Measurements from ENCODE around the gene ANO2.

The ANO2 gene

DNA sequence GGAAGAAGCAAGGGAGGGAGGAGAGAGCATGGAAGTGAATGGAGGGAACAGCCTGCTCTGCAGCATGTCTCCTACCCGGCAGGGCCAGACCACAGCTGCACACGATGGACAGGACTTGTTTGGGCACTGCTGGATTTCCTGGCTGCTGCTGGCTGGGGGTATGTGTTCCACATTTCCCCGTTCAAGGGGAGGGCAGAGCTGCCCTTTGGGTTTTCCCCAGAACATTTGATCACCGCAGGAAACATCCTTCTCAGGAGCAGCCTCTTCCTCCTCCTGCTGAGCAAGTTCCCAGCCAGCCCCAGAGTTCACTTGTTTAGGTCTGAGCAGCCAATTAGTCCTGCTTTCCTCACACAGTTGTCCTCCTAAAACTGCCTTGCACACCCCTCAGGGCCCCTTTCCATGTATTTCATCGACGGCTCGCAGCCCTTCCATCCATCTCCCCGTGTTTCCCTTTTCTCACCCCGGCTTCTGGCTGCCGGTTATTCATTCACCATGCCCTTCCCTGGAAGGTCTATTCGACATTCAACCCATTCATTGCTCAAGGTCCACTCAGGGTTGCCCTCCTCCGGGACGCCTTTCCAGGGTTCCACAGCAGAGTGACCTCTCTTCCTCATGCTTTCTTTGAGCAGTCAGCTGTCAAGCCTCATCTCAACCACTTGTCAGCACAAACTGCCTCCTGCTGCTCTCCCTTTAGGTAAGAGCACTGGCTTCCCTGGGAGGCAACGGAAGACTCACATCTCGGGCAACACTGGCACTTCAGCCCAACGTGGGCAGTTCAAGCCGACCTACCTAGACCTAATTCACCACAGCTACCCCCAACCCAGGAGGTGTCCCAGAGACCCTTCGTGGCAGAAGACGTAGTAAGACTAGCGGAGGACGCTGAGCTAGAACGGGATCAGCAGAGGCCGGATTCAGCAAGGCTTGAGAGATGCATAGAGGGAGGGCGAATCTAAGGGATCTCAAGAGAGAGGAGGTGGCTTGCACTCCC lies 20.1 kb upstream of the ANO2 start:
- no peak for DNase-seq

DNA sequence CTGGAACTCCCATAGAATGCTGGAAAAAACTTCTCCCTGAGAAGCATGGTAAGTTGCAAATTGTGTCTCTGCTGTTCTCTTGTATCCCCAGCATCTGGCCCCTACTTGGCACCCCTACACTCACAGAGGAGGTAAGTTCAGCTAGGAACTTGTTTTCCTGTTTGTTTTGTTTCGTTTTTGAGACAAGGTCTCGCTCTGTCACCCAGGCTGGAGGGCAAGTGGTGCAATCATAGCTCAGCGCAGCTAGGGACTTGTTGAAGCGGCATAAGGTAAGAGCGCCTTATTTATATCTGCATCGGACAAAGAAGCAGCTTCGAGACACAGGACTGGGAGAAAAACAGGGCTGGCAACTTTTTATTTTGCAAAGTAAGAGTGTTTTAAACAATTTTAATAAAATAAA lies 18.5 kb upstream of the ANO2 start:
- DNase-seq, result no peak

DNA sequence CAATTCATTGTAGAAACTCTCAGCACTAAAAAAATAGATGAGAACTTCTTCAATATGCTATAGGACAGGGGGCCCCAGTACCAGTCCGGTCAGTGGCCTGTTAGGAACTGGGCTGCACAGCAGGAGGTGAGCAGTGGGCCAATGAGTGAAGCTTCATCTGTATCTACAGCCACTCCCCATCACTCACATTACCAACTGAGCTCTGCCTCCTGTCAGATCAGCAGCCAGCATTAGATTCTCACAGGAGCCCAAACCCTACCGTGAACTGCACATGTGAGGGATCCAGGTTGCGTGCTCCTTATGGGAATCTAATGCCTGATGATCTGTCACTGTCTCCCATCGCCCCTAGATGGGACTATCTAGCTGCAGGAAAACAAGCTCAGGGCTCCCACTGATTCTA lies 15.7 kb upstream of the ANO2 start:
- DNase-seq, result no peak

DNA sequence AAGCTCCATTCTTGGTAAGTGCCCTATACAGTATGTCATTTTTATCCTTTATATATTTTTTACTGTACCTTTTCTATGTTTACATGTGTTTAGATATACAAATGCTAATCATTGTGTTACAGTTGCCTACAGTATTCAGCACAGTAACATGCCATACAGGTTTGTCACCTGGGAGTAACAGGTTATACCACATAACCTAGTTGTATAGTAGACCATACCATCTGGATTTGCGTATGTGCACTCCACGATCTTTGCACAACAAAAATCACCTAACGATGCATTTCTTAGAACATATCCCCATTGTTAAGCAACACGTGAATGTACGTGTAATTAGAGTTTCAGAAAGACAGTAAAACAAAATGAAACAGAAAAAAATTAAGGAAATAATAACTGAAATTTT lies 11.9 kb upstream of the ANO2 start:
- DNase-seq, result no peak

DNA sequence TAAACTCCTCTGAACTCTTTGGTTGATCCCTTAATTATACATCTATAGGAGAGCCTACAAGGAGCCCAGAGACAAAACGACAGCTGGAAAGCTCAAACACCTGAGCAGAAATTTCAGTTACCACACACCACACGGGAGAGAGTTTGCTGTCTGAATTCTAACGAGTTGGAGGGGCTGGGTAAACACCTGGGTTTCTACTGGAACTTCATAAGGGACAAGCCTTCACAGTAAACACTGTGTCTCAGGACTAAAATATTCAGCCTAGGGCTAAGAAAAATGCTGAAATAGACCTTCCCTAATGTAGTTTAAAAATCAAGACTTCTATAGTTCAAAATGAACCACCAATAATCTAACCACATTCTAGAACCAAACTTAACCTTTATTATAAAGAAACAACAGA lies 9.6 kb upstream of the ANO2 start:
- DNase-seq, result no peak

DNA sequence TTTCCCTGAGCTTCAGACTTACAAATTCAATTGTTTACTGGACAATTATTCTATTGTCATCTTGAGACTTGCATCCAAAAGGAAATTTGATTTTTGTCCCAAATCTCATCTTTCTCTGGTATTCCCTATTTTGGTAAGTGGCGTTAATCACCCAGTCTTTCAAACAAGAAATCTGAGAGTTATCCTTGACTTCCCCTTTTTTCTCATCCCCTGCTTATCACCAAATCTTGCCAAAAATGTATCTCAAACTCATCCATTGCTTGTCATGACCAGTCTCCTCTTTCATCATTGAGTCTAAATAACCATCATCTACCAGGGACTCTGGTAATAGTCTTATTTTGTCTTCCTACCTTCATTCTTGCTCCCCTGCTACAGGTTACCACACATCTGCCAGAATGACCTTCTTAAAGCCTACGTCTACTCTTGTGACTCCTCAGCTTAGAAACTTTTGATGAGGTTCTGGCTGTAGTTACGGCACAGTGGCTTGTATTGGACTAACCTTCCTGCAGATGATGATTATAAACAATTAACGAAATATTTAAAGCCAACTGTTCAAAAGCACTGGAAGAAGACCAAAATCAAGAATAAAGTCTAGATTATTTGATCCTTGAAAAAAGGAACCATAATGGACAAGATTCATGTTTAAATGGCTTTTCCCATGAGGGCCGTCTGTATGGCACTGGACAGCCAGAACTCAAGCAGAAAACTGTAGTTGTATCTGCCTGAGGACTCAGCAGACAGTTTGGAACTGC lies 9.0 kb upstream of the ANO2 start:
- DNase-seq, result no peak

DNA sequence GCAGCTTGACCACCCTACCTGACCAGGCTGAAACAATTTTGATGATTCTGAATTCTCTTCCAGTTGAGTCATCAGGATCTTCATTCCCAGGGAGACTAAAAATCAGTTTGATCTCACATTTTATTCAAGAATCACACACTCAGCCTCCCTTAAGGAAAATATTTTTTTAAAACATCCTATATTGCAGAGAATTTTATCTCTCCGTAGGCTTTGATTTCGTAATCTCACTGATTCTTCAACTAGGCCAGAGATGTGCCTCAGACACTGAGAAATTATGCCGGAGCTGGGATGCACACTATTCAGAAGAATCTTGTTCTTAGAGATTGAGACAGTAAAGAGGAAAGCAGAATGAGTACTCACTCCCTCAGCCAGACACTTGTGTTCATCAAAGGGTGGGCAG lies 7.0 kb upstream of the ANO2 start:
- no peak for DNase-seq

DNA sequence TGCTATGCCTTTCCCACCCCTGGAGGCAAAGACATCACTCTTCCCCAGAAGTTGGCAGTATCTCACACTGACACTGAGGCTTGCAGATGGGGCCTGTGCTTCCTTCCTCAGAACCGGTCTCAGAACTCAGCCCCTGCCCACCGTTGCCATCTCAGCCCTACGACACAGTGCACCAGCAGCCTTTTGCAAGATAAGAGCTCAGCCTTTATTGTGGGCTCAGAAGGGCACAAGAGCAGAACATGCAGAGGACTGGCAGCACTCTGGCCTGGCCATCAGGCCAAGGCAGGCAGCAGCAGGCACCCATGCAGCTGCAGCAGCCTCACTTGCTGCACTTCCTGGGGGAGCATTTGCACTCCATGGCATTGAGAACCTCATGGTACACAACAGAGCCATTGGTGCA lies 3.6 kb upstream of the ANO2 start:
- no peak for DNase-seq

DNA sequence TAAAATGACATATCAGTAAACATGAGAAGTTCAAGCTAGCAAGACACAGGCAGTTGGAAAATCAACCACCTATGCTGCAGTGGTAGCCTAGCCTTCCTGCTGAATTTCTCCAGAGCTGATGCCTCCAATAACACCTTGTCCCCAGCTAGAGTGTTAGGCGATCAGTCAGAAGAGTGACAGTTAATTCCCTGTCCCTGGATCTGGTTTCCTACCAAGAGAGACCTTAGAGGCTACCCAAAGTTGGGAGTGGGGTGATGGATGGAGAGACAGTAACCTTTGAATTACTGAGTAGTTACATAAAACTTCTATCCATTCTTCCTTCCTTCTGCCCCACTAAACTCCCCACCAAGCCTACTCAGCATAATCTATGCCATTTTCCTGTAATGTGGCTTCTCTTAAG lies 1.9 kb upstream of the ANO2 start:
- no peak for DNase-seq

DNA sequence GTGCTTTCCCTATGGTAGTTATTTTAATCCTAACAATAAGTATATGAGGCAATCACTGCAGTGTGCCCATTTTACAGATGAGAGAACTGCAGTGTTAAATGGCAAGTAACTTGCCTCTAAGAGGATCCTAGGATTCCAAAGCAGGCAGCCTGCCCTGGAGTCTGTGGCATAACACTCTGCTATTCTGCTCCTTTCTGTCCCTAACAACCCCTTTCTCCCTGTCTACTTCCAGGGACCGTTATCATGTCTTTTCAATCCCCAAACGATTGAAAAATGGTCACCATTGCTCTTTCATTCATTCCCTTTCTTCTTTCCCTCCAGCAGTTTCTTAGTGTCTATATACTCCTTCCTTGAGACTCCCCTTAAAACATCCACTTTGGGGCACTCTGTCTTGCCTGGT lies 1.3 kb upstream of the ANO2 start:
- no peak for DNase-seq

DNA sequence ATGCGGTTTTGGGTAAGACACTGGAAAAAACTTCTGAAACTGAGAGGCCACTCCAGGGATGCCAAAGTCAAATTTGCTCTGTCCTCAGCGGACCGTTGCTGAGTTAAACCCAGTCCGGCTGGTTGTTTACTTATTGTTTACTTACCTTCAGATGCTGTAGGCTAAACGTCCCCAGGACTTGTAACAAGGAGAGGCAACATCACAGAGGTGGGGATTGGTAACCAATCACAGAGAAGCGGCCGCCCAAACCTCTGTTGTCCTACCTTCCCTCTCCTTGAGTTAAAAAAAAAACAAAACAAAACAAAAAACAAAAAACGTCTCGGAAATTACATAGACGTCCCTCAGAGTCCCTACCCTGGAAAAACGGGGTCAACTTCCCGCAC lies 380 bp downstream of the ANO2 start:
- no peak for DNase-seq

DNA sequence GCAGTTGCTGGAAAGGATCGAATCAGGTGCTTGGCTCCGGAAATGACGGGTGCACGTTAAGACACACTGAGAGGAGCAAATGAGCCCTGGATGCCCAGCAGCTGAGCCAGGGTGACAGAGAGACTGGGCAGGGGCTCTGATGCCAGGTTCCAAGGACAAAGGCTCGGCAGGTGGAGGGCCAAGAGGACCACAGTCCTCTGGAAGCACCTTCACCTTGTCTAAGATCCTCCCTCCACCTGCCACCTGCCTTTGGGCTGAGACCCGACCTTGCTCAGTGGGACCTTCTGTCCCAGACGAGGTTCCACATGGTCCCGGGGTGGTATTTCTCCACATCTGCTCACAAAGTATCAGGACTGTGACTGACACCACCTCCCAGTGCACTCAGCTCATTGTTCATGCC lies 1.0 kb downstream of the ANO2 start:
- DNase-seq, result no peak

DNA sequence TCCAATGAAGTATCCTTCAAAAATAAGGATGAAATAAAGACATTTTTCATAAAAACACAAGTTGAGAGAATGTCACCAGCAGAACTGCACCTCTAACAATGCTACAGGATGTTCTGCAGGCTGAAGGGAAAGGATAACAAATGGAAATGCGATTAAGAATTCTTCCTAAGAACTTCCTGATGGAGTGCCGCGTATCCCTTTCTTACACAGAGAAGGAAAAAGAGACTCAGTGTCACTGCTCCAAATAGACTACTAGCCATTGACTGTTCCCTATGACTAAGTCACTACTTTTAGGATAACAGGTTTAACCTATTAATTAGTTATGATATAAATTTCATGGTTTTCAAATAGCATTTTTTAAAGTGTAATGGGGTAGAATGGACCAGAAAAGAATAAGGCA lies 3.2 kb downstream of the ANO2 start:
- DNase-seq, result no peak

DNA sequence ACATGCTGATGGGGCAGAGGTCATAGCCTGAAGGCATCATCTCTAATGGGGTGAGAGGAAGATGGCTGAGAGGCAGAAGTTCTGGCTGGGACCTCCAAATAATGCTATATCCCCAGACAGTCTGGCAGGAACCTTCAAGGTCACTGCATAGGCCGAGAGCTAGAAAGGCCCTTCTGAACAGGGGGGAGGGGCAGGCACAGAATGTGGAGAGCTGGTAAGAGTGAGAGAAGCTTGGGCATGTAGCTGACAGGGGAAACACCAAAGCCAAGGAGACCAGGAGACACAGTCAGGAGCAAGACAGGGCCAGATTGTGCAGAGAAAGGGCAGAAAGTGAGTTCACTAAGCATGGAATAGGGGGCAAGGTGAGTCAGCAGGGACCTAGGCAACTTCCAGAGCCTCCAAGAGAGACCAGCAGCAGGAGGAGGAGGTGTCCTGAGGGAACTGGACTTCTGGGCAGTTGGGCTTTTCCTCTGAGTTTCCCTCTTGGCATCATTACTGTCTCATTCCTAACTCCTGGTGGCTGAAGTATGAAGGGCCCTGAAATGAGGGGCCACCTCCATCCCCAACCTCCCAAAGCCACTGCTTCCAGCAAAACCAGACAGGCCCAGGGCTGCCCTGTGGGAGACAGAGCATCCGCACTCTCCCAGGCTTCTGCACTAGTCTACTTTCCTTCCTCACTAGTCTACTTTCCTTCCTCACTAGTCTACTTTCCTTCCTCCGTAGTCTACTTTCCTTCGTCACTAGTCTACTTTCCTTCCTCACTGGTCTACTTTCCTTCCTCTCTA lies 17.1 kb downstream of the ANO2 start:
- no peak for DNase-seq

DNA sequence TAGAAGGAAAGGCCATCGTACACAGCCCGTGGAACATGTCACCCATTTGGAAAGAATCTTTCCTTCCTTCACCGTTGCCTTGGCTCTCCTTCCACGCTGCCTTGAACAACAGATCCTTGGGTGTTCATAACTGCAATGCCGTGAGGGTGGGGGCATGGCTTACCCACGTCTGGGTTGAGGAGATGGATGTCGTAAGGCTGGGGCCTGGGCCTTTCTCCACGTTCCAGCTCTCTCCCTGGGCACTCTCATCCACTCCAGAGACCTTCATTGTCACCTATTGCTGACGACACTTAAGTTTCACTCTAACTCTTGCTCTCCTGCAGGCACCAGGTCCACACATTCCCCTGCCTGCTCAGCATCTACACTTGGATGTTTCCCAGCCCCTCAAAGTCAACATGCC lies 19.4 kb downstream of the ANO2 start:
- no peak for DNase-seq

DNA sequence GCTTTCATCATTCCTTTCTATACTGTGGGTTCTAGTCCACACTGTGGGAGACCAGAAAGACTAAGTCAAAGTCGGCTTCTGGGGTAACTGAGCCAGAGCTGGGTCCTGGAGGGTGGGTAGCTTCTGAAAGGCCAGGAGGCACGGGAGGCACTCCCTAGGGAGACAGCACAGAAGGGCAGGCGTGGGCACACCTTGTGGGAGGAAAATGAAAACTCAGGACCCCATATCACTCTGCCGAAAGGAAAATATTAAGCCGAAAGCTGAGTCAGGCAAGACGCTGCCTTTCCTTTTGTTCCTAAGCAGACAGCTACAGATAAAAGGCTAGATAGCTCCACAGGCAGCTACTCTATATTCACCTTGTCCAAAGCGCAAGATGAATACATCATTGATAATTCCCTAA lies 20.7 kb downstream of the ANO2 start:
- DNase-seq, result no peak

DNA sequence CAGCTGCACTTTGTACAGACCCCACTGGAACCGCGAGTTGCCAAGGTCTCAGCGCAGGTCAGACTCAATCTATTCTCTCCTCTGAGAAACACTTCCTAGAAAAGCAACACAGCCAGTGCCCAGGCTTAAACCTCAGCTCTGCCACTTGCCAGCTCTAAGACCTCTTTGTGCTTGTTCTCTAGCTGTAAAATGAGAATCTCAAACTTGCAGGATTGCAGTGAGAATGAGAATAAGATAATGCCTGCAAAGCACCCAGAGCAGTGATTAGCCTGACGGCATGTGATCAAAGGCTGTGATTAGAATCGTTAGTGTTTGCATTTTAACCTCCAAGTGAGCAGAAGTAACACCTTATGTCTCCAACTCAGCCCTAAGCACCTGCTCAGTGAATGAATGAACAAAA lies 21.3 kb downstream of the ANO2 start:
- DNase-seq, result no peak

DNA sequence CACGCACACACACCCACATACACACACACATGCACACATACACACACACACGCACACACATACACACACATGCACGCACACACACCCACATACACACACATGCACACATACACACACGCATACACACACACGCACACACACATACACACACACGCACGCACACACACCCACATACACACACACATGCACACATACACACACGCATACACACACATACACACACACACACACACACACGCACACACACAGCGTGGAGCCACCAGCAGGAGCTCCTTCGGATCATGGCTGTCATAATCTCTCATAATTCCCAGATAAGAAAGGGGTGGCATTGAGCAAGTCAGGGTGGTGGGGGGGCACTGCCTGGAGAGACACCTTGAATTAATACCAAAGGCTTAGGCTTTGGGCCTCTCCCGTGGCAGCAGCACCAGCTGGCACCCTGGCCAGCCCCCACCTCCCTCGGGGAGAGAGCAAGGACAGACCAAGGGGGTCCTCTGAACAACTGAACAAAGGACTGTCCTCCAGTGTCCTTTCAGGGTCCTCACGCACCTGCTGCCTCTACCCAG lies 21.9 kb downstream of the ANO2 start:
- DNase-seq, result no peak

DNA sequence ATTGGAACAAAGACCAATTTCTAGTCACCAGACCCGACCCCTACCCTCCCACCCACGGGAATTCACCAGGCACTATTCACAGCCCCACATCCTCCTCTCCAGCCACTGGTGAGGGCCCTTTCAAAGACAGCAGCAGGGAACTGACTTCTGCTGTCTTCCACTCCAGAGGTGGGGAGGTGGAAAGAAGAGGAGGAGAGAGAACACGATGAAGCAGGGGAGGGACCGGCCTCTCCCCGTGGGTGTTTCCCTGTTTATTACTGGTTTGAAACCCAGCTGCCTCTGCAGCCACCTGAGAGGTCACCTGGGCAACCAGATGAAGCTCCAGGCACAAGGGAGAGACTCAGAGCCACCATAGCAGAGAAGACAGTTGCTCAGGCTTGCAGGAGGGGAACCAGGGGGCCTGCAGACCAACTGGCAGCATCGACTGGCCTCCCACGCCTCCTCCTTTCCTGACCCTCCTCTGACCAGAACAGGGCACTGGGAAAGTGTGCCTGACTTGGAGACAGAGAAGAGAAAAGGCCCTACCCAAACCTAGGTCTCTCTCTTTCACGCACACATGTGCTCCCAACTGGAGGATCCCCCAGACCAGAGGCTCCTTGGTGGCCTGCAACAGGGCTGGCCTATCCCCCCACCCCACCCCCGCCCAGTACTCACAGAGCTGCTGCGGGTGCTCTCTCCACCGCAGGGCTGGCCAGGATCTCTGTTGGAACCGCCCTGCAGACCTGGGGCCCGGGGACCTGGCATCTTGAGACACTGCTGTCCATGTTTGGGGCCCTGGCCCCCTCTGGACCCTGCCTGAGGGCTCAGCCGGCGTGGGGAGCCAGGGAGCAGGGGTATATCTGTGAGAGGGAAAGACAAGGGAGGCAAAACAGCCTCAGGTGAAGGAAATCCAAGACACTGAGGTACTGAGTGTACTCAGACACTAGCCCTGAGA lies 22.8 kb downstream of the ANO2 start:
- no peak for DNase-seq

DNA sequence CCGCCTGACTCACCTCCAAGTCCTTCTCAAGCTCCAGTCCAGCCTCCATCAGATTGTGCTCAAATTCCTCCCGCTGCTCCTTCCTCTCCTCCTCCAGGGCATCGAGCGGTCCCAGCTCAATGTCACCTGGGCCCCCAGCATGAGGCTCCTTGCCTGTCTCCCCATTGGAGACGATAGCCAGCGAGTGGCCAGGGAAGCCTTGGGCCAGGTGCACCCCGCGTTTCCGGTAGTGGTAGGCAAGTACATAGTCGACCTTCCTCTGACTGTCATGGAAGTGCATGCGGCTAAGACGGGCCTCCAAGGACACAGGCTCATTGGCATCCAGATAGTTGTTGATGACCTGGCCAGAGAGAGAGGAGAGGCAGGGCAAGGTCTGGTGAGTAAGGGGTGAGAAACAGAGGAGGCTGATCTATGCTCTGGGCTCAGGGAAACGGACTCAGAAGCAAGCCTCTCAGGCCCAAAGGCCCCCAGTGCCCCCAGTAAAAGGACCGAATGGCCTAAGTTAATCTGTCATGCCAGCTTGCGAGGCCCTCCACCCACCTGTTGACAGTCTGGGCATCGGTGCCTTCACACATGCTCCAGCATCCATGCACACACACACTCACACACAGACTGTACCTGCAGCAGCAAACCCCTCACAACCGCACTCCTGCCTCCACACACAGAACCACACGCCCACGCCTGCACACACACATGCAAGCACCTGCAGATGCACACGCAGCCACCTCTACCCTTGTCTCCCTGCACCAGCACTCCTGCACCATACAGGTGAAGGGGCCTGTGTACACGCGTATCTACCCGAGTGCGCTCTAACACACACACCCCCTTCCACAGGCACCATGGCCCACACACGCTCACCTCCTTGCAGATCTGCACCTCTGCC lies 23.8 kb downstream of the ANO2 start:
- no peak for DNase-seq

DNA sequence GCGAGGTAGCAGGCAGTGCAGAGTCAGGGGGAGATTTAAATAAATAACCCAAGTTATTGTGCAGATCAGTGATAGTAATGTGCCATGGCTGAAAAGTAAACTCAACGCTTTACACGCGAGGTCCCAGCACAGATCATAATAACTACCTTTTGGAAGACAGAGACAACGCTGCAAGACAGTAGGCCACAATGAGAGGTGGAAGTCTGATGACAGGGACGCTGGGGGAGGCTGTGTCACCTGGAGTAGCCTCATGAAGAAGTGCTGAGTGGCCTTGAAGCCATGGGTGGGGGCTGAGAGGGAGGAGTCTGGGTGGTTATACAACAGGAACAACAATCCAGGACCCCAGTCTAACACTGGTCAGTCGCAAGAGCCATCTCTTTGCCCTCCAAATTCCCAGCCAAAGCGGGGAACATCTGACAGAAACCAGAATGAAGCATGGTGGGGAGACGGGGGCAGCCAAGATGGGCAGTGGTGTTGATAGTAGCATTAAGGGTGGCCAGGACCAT lies 28.2 kb downstream of the ANO2 start:
- DNase-seq, result no peak
